Measurements from ENCODE around the gene NTM.

The NTM gene

DNA sequence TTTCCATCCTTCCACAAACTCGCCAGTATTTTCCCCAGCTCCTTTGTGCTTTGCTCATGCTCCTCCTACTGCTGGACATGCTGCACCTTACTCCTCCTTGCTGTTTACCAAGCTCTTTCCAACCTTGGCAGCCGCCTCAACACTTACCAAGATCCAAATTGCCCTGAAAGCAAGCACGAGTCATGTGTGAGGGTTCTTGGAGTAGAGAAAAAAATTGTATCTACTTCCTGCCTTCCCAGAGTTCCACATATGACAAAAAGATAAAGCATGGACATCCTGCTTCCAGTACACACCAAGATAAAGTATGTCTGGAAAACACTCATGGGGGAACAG is 767.5 kb downstream of the NTM start:
- no peak for DNase-seq (ENCODE audit: low read depth in 2 of 2)

DNA sequence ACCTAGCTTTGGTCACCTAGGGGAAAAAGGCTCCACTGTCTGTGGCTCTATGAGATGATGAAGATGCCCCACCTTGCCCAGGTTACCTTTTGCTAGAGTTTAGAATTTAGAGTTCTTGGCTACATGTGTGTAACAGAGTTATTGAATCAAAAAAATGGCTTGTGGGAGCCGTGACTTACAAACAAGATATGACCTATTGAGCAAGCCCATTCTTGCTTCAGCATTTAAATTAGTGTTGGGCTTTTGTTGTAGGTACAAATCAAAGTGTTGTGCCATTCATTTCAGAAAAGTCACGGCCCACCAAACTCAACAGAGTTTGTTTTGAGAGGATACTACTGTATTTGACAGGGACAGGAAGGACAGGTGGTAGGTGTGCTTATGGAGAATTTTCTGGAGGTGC is 768.8 kb downstream of the NTM start:
- DNase-seq (ENCODE audit: low read depth in 2 of 2), result no peak

DNA sequence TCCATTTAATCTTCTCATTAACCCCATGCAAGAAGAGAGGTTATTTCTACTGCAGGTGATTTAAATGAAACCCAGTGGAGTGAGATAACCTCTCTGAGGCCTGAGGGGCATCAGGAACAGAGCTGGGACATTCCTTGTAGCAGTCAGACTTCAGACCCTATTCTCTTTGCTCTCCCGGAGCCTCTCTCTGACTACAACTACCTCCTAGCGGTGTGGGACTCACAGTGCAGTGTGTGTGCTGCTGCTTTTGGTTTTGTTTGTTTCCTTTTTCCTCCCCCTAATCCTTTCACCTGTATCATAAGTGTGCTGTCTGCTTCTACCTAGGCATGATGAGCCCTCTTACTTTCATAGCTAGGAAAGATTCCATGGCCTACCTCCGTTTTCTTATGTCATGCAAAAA is 769.6 kb downstream of the NTM start:
- no peak for DNase-seq (ENCODE audit: low read depth in 2 of 2)

DNA sequence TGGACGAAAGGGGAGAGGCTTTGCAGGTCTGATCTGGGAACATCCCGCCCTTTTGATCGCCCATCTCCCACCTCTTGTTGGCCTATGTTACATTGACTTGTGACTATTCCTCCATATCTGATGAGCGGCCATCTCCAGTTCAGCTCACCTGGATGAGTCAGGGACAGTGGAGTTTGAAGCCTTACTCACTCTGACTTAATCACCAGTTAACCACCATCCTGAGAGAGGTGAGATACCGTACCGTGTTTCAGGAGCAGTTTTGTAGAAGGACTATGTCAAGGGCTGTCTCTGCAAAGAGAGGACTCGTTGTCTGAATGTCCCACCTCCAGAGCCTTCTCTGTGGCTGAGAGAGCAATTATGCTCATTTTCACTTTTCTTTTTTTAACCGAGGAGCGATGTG is 771.7 kb downstream of the NTM start:
- DNase-seq (ENCODE audit: low read depth in 2 of 2), result no peak

DNA sequence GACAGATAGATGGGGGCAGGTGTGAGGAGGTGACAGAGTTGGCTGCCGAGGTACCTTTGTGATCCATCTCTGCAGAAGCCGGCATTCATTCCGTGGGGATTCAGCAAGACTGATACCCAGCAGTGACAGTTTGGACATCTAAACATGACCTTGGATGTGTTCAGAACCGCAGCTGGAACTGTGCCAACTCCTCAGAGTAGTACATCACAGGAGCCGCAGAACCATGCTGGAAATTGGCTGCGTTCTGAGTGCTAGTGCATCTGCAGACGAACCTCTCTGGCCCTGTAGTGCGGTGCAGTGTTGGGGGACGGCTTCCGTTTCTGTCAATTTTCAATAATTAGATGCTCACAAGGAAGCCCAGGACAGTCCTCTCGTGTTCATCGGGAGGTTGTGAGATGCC is 772.1 kb downstream of the NTM start:
- no peak for DNase-seq (ENCODE audit: low read depth in 2 of 2)

DNA sequence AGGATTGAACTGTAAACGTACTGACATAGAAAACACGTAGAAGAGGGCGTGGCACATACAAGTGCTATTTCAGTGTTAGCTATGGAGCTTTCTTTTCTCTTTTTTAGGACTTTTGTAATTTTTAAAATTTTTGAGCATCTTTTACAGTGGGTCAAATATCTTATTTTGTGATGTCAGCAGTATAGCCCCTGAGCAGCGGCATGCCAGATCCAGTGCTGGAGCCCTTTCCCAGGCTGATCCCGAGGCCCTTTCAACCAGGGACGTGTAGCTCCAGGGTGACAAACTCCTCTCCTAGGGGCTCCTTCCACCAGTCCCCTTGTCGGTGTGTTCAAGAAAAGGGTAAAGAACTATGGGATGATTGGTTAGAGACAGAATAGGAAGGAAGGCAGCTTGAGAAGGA is 777.0 kb downstream of the NTM start:
- no peak for DNase-seq (ENCODE audit: low read depth in 2 of 2)

DNA sequence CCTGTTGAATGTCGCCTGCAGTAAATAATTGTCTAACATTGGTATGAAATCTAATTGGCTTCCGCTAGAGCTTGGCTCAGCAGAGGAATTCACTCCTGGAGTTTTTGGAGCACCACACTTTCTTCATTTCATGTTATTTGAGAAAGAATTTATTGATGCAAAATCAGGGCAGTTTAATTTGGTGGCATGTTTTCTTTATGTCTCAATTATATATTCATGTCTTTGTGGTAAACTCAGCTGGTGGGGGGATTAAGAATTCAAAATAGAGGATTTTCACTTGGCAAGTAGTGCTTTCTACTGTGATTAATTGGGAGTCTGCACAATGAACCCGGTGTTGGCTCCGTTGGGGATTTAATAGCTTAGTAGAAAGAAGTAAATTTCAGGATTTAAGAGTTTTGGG is 784.4 kb downstream of the NTM start:
- DNase-seq (ENCODE audit: low read depth in 2 of 2), result no peak

DNA sequence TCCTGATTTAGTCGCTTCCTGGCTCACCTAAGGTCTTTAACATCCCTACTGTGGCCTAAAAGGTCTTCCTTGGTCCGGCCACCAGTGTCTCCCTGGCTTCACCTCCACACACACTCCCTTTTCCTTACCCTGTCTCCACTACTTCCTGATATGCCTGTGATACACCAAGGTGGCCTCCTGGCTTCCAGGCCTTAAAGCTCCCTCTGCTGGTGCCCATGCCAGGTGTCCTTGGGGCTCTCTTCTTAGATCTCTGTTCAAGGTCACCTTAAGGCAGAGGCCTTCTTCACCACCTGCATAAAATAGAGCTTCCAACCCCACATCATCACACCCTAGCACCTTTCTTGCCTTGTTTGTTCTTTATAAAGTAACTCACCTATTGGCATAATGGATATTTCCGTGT is 787.7 kb downstream of the NTM start:
- DNase-seq (ENCODE audit: low read depth in 2 of 2), result no peak

DNA sequence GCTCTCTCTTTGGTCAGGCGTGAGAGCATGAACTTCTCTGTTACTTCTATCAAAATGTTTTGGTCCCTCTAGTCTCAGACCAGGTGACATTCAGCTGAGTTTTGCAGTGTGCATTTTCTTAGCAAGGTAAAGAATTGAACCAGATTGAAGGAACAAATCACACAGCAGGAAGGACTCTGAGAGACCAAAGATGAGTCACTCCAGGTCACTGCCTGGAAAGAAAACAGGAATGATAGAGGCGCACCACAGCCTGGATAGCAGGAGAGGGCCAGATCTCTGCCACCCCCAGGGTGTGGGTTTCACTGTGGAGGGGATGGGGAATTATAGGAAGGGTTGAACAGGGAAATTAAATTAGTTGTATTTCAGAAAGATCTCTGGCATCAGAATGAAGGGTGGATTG is 788.3 kb downstream of the NTM start:
- no peak for DNase-seq (ENCODE audit: low read depth in 2 of 2)

DNA sequence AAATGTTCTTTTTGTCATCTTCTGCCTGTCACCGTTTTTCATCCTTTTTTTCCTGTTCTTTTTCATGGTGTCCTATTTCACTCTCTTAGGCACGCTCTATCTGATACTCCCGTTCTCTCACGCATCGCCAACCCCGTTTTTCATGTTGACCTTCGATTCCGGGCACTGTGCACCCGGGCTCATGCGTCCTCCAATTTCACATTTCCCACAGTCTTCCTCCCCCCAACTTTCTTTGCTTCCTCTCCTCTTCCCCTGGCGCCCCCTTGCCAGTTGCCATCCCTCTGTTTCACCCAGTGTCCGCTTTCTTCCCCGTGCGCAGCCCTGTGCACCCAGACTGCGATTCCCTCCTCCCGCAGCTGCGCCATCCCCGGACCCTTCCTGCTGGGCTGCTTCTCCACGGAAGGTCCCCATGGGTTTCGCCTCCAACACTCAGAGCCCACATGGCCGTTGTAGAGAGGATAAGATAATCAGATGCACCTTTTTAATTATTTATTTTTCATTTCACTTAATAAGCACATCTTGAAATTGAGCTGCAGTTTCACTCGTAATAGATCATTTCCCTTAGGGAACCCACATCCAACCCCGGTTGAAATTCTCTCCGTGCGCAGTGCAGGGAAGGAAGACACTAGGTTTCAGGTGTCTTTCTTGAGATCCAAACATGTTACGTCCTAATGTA is 791.1 kb downstream of the NTM start:
- DNase-seq (ENCODE audit: low read depth in 2 of 2), result no peak

DNA sequence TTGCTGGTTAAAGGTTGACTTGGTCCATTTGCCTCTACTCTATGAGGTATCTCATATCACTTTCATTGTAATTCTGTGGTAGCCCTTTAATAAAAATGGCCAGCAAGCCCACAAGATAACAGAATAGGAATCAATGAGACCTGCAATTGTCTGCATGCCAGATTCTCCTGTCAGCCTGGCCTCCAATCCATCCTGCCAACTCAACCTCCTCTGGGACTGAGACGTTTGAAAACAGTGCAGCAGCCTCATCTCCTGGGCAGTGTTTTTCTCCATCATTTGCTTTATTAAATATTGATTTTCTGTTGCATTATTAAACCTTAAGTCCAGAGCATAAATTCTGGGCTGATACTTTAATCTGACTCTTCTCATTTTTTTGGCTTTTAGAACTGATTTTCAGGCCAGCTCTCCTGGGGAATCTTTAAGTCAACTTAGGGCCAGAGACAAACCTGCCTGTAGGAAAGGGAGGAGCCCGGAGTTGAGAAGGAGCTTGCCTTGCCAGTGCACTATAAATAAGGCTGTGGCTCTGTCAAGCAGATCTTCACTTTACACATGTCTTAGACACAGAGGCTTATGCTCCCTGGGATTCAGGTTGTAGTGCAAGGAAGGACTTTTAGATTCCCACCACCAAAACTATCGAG is 798.0 kb downstream of the NTM start:
- no peak for DNase-seq (ENCODE audit: low read depth in 2 of 2)

DNA sequence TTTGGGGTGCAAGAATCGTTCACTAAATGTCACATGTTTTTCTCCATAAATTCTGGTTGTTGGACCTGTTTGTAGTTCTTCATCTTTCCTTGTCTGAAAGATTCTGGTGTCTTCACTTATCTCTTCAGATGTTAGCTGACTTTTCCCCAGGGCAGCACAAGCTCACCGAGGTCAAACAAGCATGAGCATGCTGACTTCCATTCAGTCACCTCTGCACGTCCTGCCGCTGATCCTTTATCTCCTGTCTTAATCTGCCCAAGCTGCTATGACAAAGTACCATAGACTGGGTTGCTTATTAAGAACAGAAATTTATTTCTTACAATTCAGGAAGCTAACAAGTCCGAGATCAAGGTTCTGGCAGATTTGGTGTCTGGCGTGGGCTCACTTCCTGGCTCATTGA is 800.6 kb downstream of the NTM start:
- no peak for DNase-seq (ENCODE audit: low read depth in 2 of 2)

DNA sequence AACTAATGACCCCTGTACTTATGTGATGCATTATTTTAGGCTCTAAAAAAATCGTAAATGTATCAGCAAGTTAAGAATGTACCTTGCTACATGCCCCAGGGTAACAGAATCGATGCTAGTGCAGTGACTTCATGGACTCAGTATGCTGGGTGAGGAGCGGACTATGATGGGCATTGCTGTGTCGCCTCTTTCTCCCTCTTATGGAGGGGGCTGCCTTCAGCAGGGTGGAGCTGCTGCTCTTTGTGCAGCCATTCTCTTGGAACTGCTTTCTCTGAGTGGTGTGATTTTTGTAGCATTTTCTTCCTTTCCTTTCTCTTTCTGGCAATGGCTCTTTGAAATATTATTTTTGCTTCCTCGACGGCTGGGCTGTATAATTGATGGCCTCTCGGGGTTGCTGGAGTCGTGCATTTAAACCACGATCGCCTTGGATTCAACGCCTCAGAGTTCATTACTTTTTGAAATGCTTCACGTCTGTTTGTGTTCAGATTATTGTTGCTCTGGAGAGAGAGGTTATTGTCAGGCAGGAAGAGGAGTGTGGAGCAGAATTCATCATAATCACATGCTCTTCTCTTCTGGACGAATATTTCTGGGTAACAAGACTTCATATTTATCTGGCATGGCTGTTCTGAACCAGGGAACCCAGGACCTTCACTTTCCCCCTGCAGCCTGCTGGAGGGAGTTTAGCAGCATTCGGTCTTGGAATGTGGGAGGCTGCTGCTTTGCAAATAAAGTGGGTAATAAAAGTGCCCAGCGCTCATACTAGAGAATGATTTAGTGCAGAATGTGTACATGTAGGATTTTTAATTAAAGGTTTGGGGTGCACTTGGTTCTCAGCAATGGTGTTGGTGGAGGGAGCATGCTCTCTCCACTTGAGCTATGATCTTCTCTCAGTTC is 804.2 kb downstream of the NTM start:
- no peak for DNase-seq (ENCODE audit: low read depth in 2 of 2)

DNA sequence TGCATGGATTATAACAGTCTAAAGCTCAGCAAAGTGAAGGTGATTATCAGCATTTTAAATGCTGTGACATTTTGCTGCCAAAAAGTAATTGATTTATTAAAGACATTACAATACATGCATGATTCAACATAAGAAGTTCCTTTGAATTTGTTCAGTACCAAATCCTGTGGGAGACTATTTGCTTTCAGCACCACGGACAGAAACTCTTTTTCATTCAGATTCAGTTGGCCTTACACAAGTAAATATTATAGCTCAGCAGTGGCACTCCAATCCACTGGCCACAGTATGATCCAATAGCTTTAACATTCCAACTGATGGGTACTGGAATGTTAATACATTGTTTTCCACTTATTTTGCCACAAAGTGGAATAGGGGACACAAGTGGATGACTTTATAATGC is 806.7 kb downstream of the NTM start:
- no peak for DNase-seq (ENCODE audit: low read depth in 2 of 2)

DNA sequence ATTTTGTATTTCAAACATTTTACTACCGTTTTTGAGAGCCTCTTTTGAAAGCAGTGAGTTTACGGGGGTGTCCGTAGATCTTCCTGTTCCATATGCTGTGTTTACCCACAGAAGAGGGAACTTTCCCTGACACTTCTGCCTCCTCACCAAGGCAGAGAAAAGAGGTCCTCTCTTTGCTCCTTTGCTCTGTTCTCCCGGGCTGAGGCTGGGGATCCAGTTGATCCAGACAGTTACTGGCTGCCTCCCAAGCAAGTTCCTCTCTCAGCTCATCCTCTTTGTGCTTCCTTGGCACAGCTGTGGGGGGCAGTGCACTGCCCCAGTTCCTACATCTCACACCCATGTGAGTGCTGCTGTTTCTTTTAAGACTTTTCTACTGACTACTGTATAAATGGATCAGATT is 813.7 kb downstream of the NTM start:
- DNase-seq (ENCODE audit: low read depth in 2 of 2), result no peak

DNA sequence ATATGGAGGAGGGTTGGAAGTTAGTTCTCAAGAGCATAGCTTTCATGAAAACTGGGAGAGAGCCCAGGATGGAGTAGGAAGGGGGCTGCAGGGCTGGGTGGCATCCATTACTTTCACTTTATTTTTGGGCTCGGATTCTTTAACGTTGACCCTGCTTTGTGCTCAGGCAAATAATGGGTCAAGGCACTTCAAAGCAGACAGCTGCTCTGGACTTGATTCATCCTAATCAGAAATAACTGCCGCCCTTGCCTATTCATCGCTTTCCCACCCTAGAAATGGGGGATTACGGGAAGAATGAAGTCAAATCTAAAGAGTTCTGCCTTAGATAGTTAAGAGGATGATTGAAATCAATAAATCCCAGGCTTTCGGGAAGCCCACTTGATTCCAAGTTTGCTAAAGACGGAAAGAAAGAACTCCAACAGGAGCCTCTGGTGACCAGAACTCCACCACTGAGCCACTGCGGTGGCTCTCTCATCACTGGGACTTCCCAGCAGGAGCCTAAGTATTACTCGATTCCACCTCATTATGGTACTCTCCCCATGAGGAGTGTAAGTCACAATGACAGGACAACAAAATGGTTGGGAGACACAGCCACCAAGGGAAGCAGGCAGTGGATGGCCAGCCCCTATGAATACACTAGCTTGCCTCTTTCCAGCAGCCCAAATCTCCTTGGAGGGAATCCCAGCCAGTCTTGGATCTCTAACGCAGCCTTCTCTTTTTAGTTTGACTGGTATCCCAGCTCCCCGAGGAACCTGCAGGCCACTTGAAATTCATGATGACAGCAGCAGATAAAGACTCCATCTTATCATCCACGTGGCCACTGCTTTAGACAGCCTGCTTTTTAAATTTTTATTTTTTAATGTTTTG is 815.5 kb downstream of the NTM start:
- DNase-seq (ENCODE audit: low read depth in 2 of 2), result no peak

DNA sequence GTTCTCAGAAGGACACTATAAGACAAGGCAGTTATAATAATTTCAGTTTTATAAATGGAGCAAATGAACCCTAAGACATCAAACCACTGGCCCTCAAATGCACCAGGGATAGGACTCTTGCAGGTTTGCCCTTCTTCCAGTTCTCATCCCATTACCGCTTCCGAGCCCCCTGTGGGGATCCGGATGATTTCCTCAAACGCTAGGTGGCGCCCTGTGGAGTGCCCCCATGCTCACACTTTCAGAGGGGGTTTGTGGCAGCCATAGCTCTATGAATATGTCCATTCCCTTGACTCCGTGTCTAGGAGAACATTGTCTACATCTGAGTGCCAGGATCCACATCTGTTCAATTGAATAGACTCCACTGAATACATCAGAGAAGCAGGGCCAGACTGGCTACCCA is 816.3 kb downstream of the NTM start:
- DNase-seq (ENCODE audit: low read depth in 2 of 2), result no peak

DNA sequence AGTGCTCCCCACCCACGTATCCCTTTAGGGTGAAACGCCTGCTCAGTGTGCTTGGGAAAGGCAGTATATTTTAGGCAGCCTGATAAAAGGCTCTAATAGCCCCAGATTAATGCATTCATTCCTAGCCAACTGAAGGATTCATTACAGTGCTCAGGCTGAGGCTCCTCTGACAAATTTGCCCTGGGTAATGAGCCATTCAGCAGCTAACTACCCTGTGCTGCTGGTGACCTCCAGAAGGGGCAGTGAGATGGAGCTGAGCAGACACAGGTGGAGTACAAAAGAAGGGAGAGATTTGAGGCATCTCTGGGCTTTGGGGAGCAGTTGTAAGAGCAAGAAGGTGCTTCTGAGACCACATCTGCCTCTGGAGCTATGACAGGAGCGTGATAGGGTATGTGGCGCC is 817.0 kb downstream of the NTM start:
- no peak for DNase-seq (ENCODE audit: low read depth in 2 of 2)

DNA sequence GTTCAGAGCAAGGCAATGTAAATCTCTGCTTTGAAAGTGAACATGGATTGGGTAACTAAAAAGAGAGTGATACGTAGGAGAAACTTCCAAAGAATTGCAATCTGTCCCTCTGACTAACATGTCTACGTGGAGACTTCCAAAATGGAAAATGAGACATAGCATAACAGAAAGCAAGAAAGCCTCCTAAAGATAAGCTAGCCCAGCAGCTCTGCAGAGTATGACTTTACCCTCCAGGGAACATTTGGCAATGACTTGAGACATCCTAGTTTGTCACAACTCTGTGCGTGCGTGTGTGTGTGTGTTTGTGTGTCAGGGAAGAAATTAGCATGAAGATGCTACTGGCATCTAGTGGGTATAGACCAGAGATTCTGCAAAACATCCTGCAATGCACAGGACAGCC is 817.4 kb downstream of the NTM start:
- no peak for DNase-seq (ENCODE audit: low read depth in 2 of 2)

DNA sequence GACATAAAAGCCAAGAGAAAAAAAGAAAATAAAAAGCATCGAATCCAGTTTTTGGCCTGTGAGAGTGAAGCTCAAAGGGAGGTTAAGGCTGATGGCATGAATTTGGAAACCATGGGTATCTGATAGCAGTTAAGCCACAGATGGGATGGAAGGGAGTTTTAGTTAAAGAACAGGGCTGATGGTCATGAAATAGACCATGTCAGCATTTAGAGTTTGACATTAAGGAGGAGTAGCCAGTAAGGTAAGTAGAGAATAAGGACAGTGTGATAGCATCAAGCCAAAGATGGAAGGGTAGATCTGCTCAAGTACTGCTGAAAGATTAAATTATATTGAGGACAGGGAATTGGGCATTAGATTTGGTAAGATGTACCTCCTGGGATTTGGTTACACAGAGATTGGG is 826.5 kb downstream of the NTM start:
- DNase-seq (ENCODE audit: low read depth in 2 of 2), result no peak

DNA sequence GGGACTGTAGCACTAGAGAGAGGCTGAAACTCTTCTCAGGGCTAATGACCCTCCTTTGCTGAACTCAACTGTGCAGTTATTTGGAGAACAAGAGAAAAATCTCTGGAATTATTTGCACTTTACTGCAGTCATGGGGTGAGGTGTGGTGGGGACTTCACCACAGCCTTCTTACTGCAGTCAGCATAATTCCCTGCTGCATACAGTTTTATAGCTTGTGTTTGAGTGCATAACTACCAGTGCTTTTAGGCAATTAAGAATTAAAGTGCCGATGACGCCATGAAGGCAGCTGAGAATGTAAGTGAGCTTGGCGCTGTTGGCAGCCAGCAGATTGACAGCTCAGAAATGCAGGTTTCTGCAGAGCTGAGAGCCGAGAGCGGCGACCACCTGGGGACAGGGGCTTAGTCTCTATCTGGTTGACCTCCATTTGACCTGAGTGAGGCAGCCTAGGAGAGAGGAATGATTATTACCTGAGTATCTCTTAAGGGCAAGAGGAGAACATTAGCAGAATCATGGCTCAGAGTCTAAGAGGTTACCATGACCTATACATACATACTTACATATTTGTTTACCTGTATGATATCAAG is 830.0 kb downstream of the NTM start:
- DNase-seq (ENCODE audit: low read depth in 2 of 2), result no peak

DNA sequence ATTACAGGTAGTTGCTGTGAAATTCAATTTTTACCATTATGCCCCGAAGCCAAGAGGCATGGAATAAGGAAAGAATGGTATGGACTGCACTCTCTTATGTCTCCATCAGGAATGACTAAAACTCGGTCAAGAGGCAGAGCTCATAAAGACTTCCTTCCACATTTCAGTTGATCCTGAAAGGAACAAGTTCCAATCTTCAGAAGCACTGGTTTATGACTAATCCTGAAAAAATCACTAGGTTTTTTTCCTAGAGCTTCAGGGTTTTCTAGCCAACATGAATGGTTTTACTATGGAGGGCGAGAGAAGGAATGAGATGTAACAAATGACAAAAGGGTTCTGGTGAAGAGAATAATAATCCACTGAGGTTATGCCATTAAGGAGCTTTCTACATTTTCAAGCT is 832.2 kb downstream of the NTM start:
- no peak for DNase-seq (ENCODE audit: low read depth in 2 of 2)

All from stimulated activated CD8-positive, alpha-beta memory T cell treated with anti-CD3 and anti-CD28 coated beads, Interleukin-2, amount 100 ng/mL, for 1 hour (primary cell).